GM15510 (cell line): ENCODE results near the gene ZGPAT.

Source experiments
- POLR2A ChIP-seq: IDR thresholded peaks from 3 replicates; pipeline ENCODE4 v1.6.1; 2011; ENCODE audit warnings: borderline replicate concordance; ENCODE audit not compliant: insufficient read length; ENCODE audit errors: extremely low read depth

ZGPAT gene

DNA sequence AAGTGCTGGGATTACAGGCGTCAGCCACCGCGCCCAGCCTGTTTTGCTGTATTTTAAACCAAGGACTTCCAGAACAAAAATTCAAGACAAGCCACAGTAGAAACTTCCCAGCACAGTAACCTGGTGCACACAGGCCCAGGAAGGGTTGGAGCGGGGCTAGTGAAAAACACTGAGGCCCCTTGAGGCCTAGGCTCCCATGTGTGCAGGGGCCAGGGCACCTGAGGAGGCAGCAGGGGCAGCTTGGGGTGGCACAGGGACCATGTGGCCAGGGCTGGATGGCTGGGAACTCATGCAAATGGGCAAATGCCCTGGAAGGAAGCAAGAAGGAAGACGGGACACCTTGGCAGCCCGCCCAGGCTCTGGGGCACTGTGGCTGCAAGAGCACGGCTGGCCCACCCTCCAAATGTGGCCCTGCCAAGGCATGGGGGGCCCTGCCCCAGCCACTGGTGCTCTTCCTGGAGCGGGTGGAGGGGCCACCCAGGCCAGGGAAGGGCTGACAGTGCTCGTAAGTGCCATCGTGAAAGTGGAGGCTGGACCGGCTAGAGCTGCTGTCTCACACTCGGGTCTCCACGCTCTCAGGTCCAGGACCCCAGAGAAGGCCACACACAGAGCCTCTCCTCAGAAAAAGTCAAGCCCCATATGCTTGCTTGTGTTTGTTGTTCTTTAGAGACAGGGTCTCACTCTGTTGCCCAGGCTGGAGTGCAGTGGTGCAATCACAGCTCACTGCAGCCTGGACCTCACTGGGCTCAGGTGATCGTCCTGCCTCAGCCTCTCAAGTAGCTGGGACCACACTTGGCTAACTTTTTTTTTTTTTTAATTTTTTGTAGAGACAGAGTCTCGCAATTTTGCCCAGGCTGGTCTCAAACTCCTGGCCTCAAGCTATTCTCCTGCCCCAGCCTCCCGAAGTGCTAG, 42.0 kb downstream of the ZGPAT start:
- TF ChIP-seq POLR2A = no peak

DNA sequence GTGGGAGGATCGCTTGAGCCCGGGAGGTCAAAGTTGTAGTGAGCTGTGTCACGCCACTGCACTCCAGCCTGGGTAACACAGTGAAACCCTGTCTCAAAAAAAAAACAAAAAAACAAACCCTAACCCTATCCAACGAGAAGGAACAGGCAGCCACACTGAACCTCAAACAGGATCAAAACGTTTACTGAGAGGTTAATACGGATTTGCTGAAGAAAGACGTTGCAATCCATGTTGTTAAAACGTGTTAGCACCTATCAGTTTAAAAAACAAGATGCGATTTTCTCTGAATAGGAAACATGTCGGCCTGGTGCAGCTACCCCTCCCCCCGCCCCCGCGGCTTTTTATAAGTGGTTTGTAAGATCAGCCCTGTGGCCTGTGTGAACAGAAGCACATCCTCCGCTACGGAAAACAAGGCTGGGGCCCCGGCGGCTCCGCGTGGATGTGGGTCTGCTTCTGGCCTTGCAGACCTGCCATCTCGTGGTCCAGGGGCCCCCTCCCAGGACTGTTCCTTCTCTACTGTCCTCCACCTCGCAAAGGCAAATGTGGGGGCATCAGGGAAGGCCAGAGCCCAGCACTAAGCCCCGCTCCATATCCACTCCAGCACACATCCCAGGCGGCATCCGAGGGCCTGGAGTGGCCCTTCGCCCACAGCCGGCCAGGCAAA, 43.1 kb downstream of the ZGPAT start:
- TF ChIP-seq POLR2A = no peak

DNA sequence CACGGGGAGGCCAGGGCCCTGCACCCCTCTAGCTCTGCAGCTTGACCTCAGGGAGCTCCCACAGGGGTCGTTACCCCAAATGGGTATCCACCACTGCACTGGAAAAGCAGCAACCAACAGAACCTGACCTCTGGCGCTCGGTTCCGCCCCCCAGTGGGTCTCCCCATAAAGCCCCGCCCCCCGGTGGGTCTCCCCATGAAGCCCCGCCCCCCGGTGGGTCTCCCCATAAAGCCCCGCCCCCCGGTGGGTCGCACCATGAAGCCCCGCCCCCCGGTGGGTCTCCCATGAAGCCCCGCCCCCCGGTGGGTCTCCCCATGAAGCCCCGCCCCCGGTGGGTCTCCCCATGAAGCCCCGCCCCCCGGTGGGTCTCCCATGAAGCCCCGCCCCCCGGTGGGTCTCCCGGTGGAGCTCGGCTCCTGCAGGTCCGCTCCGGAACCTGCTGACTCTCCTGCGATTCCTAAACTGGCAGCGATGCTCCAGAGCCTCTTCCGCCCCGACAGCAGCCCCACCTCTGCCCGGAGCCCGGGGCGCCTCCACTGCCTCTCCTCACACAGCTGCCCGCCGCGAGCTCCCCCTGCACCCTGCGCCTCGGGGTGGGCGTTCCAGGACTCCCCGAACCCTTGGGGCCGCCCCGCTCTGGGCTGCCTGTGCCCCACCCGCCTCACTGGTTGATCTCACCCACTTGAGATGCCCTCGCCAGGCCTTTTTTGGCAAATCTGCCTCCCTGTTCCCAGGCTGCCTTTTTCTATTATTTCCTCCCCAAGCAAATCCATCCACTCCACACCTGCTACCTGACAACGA, 43.8 kb downstream of the ZGPAT start:
- no peak for TF ChIP-seq POLR2A

DNA sequence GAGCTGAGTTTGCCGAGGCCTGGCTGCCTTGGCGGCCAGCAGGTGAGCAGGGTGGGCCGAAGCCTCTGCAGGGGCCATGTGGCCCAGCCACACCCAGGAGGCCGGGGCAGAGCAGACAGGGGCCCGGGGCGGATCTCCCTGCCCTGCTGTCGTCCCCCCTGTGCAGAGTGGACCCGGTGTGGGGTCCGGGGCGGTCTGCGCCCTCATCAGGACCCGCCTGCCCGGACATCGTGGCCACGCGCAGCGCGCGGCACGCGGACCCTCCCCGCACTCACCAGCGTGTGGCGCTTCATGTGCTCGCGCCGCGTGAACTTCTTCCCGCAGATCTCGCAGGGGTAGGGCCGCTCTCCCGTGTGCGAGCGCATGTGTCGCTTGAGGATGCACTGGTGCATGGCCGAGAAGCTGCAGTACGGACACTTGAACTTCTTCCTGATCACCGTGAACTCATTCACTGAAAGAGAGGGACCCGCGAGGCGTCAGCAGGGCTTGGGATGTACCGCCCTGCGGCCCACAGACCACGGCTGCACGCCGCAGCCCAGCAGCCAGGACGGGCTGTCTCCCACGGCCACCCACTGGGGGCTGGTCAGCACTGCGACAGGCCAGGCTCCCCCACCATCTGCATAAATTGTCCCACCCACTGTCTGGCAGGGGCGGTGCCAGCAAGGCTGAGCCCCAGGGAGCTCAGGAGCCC, 44.7 kb downstream of the ZGPAT start:
- no peak for TF ChIP-seq POLR2A

DNA sequence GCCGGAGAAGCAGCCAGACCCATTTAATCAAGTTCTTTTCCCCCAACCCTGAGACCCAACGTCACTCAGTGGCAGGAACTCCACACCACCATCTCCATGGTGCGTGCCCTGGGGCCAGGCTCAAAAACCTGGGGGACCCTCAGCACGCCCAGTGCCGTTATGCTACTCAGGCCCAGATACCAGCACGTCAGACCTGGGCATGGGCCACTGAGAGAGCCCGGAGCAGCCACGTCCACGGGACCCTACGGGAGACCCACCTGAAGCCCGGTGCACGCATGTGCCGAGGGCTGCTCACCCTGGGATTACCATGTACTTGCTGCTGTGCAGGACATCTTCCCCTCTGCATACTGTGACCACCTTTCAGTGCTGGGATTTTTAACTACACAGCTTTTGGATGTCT, 45.5 kb downstream of the ZGPAT start:
- no peak for TF ChIP-seq POLR2A

DNA sequence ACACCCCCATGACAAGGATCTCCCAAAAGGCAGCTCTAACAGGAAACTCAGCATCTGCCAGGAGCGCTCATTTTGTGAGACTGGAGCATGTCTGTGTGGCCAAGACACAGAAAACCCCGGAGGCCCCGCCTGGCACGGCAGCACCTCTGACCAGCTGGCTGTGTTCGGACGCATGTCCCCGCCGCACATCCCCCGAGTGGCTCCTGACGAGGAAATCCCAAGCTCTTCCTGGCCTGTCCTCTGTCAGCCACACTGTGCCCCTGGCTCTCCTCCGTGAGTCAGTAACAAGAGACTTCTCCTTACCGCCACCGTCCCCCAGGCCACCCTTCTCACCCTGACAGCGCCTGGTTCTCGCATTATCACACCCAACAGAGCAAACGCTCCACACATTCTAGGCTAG, 46.2 kb downstream of the ZGPAT start:
- TF ChIP-seq POLR2A = no peak

DNA sequence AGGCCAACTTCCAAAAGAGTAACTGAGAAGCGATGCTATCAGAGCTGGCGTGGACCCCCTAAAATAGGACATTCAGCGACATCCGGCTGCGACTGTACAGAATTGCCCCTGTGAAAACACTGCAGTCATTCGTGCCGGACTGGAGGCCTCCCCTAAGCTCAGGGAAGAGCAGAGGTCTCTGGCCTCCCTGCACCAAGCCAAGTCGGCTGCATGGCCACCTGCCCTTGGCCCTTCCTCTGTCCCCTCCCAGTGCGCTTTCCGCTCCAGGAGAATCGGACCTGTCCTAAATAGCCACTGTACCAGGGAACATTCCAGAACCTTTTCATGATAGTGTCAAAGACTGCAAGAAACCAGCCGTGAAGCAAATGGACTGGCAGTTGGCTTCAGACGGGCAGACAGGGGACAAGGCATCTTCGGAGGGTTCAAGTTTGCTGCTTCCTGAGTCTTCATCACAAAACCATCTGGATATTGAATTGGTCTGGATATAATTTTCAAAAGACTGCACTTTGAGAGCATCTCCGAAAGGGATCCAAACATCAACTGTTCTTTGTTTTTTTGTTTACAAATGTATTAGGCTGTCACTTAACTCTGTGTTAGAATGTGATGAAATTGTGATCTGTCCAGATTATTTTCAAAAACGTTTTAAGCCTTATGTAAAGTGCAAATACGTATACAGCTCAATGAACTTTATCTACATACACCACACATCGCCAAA, 48.3 kb downstream of the ZGPAT start:
- no peak for TF ChIP-seq POLR2A

DNA sequence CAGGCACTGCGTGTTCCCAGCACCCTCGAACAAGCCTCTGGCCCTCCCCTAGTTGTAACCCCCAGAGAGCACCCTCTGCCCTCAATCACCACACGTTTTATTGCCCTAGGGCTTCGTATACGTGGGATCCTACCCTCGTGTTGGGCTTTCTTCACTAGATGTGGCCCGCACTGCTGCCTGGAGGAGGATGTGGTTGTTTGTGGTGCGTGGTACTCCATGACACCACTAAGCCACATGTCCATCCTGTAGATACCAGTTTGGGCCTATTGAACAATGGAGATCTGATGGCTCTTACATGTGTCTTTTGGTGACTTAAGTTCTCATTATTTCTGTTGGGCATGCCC, 48.8 kb downstream of the ZGPAT start:
- no peak for TF ChIP-seq POLR2A

DNA sequence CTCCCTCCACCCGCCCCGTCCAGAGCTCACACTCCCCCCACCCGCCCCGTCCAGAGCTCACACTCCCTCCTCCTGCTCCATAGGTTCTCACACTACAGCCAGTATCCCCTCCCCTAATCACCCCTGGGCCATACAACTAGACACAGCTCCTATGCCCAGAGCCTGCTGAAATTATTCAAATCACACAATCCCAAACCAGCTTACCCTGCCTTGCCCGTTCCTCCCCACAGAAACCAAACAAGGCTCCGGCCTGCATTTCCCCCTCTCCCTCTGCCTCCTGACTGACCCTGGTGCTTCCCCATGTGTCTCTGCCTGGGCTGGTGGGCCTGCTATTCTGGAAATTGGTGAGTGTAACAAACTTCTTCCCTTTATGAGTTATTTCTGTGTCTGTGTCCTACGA, 50.3 kb downstream of the ZGPAT start:
- TF ChIP-seq POLR2A = no peak

DNA sequence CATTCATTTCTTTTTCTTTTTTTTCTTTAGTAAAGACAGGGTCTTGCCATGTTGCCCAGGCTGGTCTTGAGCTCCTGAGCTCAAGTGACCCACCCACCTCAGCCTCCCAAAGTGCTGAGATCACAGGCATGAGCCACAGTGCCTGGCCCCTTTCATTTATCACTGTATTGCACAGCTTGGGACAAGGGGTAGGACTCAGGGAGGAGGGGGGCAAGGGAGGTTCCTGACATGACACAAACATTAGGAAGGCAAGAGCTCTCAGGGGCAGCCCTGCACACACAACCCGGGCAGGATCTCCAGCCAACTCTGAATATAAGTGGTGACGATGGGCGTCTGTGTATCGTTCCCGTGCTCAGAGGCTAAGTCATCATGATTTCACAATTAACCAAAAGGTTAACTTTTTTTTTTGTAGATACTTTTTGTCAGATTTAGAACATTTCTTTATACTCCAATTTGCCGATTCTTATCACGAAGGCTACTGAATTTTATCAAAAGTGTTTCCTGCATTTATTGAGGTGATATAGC, 51.6 kb downstream of the ZGPAT start:
- no peak for TF ChIP-seq POLR2A

DNA sequence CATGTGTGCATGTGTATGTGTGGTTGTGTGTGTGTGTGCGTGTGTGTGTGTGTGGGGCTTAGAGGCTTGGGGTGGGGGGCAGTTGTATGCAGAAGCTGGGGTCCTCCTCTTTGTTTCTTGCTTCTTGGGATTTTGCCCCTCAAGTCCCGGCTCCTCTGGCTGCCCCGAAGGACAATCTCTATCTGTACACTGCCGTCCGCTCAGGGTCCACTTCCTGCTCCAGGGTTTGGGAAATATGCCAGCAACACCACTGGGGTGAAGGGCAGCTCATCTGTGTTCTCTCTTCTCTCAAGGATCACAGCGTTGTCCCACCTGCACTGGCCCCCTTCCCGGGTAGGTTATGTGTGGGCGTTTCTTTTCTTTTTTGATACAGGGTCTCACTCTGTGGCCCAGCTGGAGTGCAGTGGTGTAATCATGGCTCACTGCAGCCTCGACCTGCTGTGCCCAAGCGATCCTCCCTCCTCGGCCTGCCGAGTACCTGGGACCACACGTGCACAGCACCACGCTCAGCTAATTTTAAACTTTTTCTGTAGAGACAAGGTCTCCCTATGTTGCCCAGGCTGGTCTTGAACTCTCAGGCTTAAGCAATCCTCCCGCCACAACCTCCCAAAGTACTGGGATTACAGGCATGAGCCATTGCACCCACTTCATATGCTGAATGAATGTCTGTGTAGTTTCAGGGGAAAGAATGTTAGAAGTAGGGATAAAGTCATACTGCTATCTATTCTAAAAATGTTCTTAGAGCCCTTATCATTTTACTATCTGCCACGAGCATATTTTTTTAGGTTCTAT, 57.4 kb downstream of the ZGPAT start:
- TF ChIP-seq POLR2A = no peak

DNA sequence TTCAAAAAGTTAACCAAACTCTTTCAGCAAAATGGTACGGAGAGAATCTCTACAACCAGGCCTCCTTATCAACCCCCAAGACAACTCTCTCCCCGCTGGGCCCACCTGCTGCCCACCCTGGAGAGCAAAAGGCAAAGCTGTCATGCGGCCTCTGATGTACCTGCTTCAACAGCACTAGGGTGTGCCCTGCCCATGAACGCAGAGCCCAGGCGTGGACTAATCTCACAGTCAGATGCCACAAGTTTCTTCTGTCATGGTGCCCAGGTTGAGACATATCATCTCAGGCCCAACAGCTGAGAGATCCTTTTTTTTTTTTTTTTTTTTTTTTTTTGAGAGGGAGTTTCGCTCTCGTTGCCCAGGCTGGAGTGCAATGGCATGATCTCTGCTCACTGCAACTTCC, 58.1 kb downstream of the ZGPAT start:
- TF ChIP-seq POLR2A = no peak
